CD4-positive, alpha-beta T cell treated with Interleukin-1 beta for 1 hour (primary cell): ENCODE data around the gene EXD3.

Experiments used
- DNase-seq, 2 donors: peaks; one replicate each; pipeline ENCODE4 v3.0.0-alpha.2; 2020 to 2022

Gene EXD3

DNA sequence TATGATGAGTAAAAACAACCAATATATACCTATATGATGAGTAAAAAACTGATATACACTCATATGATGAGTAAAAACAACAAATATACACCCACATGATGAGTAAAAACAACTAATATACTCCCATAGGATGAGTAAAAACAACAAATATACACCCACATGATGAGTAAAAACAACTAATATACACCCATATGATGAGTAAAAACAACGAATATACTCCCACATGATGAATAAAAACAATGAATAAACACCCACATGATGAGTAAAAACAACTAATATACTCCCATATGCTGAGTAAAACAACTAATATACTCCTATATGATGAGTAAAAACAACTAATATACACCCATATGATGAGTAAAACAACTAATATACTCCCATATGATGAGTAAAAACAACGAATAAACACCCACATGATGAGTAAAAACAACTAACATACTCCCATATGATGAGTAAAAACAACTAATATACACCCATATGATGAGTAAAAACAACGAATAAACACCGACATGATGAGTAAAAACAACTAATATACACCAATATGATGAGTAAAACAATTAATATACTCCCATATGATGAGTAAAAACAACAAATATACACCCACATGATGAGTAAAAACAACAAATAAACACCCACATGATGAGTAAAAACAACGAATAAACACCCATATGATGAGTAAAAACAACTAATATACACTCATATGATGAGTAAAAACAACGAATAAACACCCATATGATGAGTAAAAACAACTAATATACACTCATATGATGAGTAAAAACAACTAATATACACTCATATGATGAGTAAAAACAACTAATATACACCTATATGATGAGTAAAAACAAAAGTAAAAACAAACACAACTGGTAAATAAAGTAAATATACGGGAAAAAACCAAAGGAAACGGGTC lies 95.1 kb downstream of the EXD3 start:
- peak in 1 of 2 donors; percentile 15 for DNase-seq

- peak; percentile 26 to 77 for DNase-seq
Observed at GRCh38 chr9:137326445-137327065, 96.4 kb downstream of the EXD3 start.

DNA sequence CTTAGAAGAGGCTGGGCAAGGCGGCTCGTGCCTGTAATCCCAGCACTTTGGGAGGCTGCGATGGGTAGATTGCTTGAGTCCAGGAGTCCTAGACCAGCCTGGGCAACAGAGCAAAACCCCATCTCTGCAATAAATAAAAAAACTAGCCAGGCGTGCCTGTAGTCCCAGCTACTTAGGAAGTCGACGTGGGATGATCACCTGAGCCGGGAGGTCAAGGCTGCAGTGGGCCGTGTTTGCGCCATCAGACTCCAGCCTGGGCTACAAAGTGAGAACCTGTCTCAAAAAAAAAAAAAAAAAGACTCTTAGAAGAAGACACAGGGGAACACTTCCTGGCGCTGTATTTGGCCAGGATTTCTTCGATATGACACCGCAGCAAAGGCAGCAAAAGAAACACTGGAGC lies 97.2 kb downstream of the EXD3 start:
- no peak for DNase-seq

DNA sequence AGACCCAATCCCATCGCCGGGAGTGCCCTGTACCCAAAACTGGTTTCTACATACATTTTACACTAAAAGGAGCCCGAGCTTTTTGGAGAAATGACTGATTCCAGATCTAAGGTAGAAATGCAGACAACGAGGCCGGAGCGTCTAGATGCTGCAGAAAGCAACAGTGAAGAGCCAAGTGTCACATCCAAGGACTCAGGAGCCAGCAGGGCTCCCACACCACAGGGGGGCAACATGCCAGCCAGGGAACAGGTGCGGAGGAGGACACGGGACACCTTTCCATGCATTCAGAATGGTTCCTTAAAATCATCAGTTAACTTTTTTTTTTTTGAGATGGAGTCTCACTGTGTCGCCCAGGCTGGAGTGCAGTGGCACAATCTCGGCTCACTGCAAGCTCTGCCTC lies 97.8 kb downstream of the EXD3 start:
- DNase-seq: no peak

DNA sequence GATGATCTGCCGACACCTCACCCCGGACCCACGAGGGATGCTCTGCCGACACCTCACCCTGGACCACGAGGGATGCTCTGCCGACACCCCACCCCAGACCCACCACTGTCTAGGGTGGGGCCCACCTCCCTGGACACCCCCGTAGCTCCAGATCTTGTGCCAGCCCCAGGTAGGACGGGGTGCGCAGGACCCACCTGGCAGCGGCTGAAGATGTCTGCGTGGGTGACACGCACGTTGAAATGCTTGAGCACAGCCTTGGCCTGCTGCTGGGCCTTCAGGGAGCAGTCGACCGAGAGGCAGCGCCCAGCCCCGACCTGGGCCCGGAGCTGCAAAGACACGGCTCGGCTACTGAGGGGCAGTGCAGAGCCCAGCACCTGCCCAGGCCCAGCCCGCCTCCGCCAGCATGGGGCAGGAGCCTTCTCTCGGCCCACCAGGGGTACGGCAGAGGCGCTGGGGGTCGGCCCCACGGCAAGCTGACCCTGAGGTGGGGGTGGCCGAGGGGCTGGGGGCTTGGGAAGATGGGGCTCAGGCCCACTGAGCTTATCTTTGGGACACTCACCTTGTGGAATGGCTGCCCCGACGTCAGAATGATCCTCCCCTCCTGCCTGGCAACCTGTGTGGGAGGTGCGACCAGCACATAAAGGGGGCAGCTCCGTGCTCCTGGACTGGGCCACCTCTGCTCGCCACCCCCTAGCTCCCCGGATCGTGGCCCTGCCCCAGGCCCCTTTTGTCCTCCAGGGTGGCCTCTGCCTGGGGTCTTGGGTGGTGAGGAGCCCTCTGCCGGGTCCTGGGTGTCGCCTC lies 99.2 kb downstream of the EXD3 start:
- no peak for DNase-seq

GRCh38 chr9:137321726-137322361 lies 101.1 kb downstream of the EXD3 start:
- no peak for DNase-seq

GRCh38 chr9:137320555-137321384 lies 102.2 kb downstream of the EXD3 start:
- DNase-seq: peak; percentile 25 to 33

DNA sequence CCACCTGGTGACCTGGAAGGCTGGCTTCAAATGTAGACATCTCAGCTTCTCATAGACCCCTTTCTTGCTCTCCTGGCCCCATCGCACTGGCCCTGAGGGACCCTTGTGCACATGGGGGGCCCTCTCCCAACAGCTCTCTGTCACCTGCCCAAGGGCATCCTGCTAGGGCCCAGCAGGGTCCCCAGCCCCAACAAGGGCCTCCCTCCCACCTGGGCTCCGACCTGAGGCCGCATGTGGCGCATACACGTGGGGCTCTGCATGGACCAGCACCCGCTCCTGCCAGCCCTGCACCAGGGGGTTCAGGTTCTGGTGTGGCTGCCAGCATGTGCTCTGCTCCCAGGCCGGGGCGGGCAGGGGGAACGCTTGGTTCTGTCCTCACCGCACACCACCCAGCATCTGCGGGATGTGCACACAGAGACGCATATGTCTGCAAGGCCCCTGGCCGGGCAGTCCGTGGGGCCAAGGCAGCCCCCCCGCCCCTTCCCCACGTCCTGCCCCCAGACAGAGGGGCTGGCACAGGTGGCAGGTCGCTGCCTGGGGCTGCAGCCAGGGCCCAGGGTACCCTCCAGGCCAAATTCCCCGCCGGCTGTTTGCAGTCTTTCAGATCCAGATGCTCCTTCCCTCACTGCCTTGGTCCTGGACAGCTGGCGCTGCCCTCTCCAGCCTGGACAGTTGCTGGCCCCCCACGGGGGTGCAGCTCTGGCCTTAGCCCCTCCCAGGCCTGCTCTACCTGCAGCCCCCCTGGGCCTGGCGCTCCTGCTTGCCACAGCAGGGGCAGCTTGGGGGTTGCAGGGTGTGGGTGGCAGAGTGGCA lies 103.0 kb downstream of the EXD3 start:
- no peak for DNase-seq

- DNase-seq: no peak
Observed at GRCh38 chr9:137319011-137319738, 103.8 kb downstream of the EXD3 start.

DNA sequence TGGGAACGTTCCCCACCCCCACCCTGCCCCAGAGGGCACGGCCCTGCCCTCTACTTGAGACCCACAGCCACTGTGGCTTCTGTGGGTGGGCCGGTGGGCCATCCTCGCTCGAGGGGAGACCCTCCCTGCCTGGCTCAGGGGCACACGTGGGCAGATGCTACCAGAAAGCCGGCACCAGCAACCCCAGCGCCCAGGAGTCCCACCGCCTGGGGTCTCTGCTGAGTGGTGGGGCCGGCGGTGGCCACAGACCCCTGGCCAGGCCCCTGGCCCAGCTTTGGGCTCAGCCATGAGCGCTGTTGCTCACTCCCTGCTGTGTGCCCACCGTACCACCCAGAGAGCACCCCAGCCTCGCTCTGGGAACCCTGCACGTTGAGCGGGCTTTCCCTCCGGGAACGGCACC lies 104.4 kb downstream of the EXD3 start:
- no peak for DNase-seq

GRCh38 chr9:137317718-137318511 lies 105.0 kb downstream of the EXD3 start:
- no peak for DNase-seq

DNA sequence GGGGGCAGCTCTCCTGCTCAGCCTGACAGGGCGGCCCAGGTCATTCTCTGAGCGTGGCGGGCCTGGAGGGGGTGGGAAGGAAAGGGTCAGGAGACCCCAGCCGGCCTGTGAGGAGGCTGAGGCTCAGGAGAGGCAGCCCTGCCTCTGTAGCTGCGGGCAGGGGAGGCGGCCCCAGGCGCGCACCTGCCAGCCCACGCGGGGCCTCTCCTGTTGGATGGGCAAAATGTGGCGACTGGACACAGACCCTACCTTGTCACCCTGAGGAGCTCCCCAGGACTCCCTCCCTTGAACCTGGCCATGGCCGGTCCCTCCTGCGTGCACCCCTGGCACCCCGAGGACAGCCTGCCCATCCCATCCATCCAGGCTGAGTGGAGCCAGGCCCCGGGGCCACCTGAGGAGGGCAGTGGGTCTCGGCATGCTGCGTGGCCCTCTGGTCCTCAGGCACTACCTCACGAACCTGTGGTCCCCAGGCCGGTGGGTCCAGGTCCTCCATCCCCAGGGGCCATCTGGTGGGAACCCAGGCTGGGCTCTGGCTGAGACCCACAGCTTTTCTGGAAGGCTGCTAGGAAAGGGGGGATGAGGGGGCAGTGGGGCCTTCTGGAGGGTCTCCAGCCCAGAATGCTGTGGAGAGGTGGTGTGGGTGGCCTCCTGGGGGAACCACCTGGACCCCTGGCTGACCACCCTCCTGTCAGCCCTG lies 105.8 kb downstream of the EXD3 start:
- no peak for DNase-seq

- no peak for DNase-seq
Observed at GRCh38 chr9:137316012-137316981, 106.7 kb downstream of the EXD3 start.

- no peak for DNase-seq
Observed at GRCh38 chr9:137315581-137316011, 107.4 kb downstream of the EXD3 start.

GRCh38 chr9:137314561-137315560 lies 108.1 kb downstream of the EXD3 start:
- no peak for DNase-seq

- DNase-seq: no peak
Observed at GRCh38 chr9:137313956-137314560, 108.9 kb downstream of the EXD3 start.
